Measurements from ENCODE around the gene STUM.

Gene STUM

GRCh38 chr1:226584164-226584563 is 35.6 kb downstream of the STUM start:
- FAIRE-seq (no peak), DNase-seq (ENCODE audit: insufficient read length, low spot score) (no peak)

GRCh38 chr1:226586116-226586515 is 37.6 kb downstream of the STUM start:
- DNase-seq (ENCODE audit: insufficient read length, low spot score): no peak
- FAIRE-seq: no peak
- TF ChIP-seq POU2F2 (IDR thresholded peaks at IDR 0.05; ENCODE audit: low read depth, low read length) (no peak), TAF1 (IDR thresholded peaks at IDR 0.05; ENCODE audit: low read depth, low read length) (no peak)

More at GRCh38 chr1:226584164-226584563, 35.6 kb downstream of the STUM start:
- TF ChIP-seq PAX5 (IDR thresholded peaks at IDR 0.05; ENCODE audit: insufficient read depth, low read length, severe bottlenecking) (no peak), POLR2AphosphoS5 (IDR thresholded peaks at IDR 0.05; ENCODE audit: low read depth, low read length) (no peak), SPI1 (IDR thresholded peaks at IDR 0.05; ENCODE audit: low read depth, low read length) (no peak), POU2F2 (IDR thresholded peaks at IDR 0.05; ENCODE audit: low read depth, low read length) (no peak), TAF1 (IDR thresholded peaks at IDR 0.05; ENCODE audit: low read depth, low read length) (no peak), POLR2A (IDR thresholded peaks at IDR 0.05; ENCODE audit: low read depth, low read length) (no peak)

GRCh38 chr1:226586650-226587422 is 38.3 kb downstream of the STUM start:
- DNase-seq (ENCODE audit: insufficient read length, low spot score) (no peak), FAIRE-seq (no peak)
- no peak for TF ChIP-seq POU2F2 (IDR thresholded peaks at IDR 0.05; ENCODE audit: low read depth, low read length)
- no peak for TF ChIP-seq POLR2A (IDR thresholded peaks at IDR 0.05; ENCODE audit: low read depth, low read length)
- no peak for TF ChIP-seq PAX5 (IDR thresholded peaks at IDR 0.05; ENCODE audit: insufficient read depth, low read length, severe bottlenecking)
- no peak for TF ChIP-seq TAF1 (IDR thresholded peaks at IDR 0.05; ENCODE audit: low read depth, low read length)
- TF ChIP-seq SPI1 (IDR thresholded peaks at IDR 0.05; ENCODE audit: low read depth, low read length): no peak
- TF ChIP-seq POLR2AphosphoS5 (IDR thresholded peaks at IDR 0.05; ENCODE audit: low read depth, low read length): no peak

GRCh38 chr1:226588484-226588883 is 39.9 kb downstream of the STUM start:
- FAIRE-seq (no peak), DNase-seq (ENCODE audit: insufficient read length, low spot score) (no peak)
- TF ChIP-seq PAX5 (IDR thresholded peaks at IDR 0.05; ENCODE audit: insufficient read depth, low read length, severe bottlenecking) (no peak), POLR2AphosphoS5 (IDR thresholded peaks at IDR 0.05; ENCODE audit: low read depth, low read length) (no peak), TAF1 (IDR thresholded peaks at IDR 0.05; ENCODE audit: low read depth, low read length) (no peak), POU2F2 (IDR thresholded peaks at IDR 0.05; ENCODE audit: low read depth, low read length) (no peak), POLR2A (IDR thresholded peaks at IDR 0.05; ENCODE audit: low read depth, low read length) (no peak), SPI1 (IDR thresholded peaks at IDR 0.05; ENCODE audit: low read depth, low read length) (no peak)

GRCh38 chr1:226589008-226589733 is 40.6 kb downstream of the STUM start:
- no peak for DNase-seq (ENCODE audit: insufficient read length, low spot score)
- TF ChIP-seq POU2F2 (IDR thresholded peaks at IDR 0.05; ENCODE audit: low read depth, low read length): no peak
- TF ChIP-seq SPI1 (IDR thresholded peaks at IDR 0.05; ENCODE audit: low read depth, low read length): no peak
- no peak for TF ChIP-seq TAF1 (IDR thresholded peaks at IDR 0.05; ENCODE audit: low read depth, low read length)
- TF ChIP-seq PAX5 (IDR thresholded peaks at IDR 0.05; ENCODE audit: insufficient read depth, low read length, severe bottlenecking): no peak
- TF ChIP-seq POLR2A (IDR thresholded peaks at IDR 0.05; ENCODE audit: low read depth, low read length): no peak
- no peak for TF ChIP-seq POLR2AphosphoS5 (IDR thresholded peaks at IDR 0.05; ENCODE audit: low read depth, low read length)
- FAIRE-seq: no peak

- no peak for TF ChIP-seq POU2F2 (IDR thresholded peaks at IDR 0.05; ENCODE audit: low read depth, low read length)
- no peak for TF ChIP-seq PAX5 (IDR thresholded peaks at IDR 0.05; ENCODE audit: insufficient read depth, low read length, severe bottlenecking)
- FAIRE-seq (no peak), DNase-seq (ENCODE audit: insufficient read length, low spot score) (no peak)
Measured at GRCh38 chr1:226590614-226591013, 42.0 kb downstream of the STUM start.

GRCh38 chr1:226593541-226593940 is 45.0 kb downstream of the STUM start:
- FAIRE-seq (no peak), DNase-seq (ENCODE audit: insufficient read length, low spot score) (no peak)
- no peak for TF ChIP-seq POLR2A (IDR thresholded peaks at IDR 0.05; ENCODE audit: low read depth, low read length)

GRCh38 chr1:226596531-226597165 is 48.1 kb downstream of the STUM start:
- DNase-seq (ENCODE audit: insufficient read length, low spot score) (no peak), FAIRE-seq (no peak)
- TF ChIP-seq SPI1 (IDR thresholded peaks at IDR 0.05; ENCODE audit: low read depth, low read length) (no peak), PAX5 (IDR thresholded peaks at IDR 0.05; ENCODE audit: insufficient read depth, low read length, severe bottlenecking) (no peak), POLR2AphosphoS5 (IDR thresholded peaks at IDR 0.05; ENCODE audit: low read depth, low read length) (no peak), TAF1 (IDR thresholded peaks at IDR 0.05; ENCODE audit: low read depth, low read length) (no peak), POLR2A (IDR thresholded peaks at IDR 0.05; ENCODE audit: low read depth, low read length) (no peak), POU2F2 (IDR thresholded peaks at IDR 0.05; ENCODE audit: low read depth, low read length) (no peak)

GRCh38 chr1:226597616-226598454 is 49.3 kb downstream of the STUM start:
- DNase-seq (ENCODE audit: insufficient read length, low spot score): no peak
- no peak for FAIRE-seq
- TF ChIP-seq PAX5 (IDR thresholded peaks at IDR 0.05; ENCODE audit: insufficient read depth, low read length, severe bottlenecking) (no peak), POLR2A (IDR thresholded peaks at IDR 0.05; ENCODE audit: low read depth, low read length) (no peak), POU2F2 (IDR thresholded peaks at IDR 0.05; ENCODE audit: low read depth, low read length) (no peak)

All from GM12891 (cell line).